RKO (cell line): Measurements from ENCODE around the gene IGFBPL1.
A peak's percentile ranks its signal among the peaks of the same experiment; 100 is the strongest.
"Not testable (repeated sequence)": the region's sequence is repeated elsewhere in the genome, so short reads cannot be mapped to it uniquely, and the experiment has no call there.

Source experiments
- DNase-seq: peaks from one replicate; pipeline ENCODE4 v3.0.0-alpha.2; 2016; ENCODE audit warnings: low spot score

The IGFBPL1 gene

DNA sequence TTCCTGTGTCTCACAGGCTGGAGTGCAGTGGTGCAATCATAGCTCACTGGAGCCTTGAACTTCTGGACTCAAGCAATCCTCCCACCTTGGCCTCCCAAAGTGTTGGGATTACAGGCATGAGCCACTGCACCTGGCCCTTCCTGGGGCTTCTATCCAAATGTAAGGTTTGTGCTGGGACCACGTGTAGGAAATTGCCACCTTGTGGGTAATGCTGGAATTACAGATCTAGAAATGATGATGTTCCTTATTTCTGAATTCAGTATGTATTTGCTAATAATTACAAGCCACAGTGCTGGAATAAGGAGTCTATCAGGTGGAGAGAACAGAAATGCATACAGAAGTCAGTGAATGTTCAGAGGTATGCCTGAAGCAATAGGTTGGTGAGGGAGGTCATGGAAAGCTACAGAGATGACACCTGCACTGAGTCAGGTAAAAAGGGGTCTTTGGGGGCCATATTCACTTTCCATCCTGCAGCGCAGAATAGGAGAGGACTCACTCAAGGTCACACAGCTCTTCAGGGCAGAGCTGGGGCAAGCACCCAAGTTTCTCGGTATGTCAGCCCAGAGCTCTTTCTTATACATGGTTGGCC is 8.8 kb upstream of the IGFBPL1 start:
- peak; percentile 53 for DNase-seq

DNA sequence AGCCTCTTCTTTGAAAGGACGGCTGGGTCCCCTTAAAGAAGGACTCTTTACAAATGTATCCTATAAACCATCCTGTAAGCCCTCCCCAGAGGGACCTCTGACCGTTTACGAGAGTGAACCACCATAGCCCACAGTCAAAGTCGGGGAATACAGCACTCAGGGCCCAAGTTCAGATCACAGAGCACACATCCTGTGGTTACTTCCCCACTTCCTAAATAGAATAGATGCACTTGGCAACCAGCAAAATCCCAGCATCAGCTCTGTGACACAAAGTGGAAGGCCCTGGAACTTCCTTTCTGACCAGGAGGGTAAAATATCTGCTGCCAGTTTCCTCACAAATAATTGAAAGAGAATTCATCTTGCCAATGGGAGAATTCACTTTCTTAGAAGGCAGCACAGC is 6.9 kb upstream of the IGFBPL1 start:
- no peak for DNase-seq

DNA sequence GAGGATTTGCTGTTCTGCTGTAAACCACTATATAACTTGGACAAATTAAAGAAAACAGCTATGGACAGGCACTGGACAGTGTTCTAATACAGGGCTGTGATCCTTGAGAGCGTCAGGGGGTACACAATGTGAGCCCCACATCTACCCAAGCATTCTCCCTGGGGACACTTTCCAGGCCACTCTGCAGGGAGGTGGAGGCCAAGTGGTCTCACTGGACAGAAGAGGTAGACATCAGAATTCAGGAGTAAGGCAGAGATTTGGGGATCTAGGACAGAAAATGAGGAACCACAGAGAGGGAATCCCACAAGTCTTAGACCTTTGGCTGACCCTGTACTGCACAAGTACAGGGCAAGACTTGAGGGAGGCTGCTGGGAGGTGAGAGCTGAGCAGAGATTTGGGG is 3.8 kb upstream of the IGFBPL1 start:
- DNase-seq: no peak

DNA sequence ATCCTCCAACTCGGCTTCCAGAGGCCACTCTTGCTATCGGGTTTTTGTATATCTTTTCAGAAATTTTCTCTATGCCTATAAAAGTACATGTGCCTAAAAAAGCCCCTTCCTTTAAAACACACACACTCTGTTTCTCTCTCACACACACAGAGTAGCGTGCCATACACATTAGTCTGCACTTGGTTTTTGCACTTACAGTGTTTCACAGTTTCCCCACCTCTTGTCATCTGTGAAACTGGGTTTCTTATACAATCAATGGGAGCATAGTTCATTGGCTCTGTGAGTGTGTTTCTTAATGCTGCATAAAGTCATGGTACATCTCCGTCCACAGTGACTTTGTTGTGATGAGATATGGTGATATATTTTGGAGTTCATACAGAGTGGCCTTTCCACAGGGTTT is 664 bp upstream of the IGFBPL1 start:
- no peak for DNase-seq

DNA sequence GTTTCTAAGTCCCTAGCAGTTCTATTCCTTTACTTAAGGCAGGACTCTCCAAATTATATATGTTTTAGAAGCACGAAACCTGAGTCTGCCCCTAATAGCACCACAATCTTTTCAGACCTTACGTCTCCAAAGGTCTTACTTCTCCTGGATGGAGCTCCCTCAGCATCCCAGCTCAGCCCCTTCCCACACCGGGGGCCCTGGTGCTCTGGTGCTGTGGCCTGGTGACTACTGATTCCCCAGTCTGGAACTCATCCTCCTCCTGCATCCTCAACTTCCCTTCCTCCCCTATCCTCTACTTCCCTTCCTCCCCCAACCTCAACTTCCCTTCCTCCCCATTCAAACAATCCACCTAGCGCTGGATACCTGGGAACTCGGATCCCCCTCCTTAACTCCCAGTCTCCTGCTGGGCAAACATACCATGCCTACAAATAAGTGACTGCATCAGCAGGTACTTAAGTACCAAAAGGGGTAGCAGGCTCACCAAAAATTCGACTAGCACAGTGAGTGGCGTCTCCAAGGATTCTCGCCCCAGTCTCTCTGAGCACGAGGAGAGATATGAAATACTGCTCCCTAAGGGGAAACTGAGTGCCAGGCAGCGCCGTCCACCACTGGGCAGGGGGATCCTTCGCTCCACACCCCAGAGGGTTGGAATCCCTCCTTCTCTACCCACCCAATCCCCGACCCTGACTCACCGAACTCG is 831 bp downstream of the IGFBPL1 start:
- no peak for DNase-seq

DNA sequence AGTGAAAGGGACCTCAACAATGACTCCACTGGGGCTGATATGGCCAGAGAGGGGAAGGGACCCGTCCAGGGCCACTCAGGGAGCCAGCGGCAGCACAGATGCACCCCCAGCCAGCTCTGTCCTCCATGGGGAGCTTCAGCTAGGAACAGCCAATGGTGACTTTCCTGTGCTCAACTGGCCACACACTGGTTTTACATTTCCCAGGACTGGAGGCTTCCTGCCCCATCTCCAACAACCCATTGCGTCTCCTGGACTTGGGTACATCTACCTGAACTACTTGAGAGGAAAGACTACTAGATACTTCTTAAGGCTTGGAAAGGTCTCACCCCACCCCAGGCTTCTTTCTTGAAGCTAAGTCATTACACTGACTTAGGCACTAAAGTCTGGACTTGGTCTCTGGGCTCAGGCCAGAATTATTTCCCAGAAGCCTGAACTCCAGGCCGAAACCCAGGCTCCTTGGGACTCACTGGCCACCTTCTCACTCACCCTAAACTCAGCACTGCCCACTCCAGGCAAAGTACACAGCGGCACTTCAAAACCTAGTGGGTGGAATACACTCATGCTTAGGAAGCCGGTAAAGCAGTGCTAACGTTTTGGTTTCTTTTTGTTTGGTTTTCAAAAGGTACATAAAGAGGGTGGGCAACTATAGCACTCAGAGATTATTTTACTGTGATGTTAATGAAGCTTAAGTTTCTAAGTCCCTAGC is 1.5 kb downstream of the IGFBPL1 start:
- DNase-seq: no peak

DNA sequence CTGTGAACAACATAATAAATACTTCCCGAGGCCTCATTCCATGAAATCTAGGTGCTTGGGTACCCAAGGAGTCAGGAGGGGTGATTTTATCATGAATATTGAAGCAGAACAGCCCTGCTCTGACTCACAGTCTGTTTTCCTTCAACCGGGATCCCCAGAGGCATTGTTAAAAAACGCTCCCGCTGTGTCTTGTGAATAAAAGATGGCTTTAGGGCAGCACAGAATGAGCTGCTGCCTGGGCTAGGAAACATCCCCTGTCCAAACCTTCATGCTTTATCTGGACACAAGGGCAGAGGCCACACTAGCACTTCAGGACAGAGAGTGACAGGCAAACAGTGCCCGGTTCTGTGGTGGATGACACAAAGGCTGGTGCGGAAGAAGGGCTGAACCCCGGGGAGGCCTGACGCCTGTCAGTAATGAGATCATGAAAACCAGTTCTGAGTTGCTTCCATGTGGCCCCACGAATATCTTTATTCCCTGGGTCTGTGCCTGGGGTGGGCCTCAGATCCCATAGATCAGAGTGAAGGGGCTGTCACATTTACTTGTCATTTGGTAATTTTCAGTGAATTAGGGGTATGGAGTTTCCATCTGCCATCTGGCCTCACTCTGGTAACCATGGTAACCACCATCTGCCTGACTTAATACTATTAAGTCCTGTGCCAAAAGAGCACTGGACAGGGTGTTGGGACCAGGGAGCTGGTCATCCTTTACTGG is 2.6 kb downstream of the IGFBPL1 start:
- no peak for DNase-seq

DNA sequence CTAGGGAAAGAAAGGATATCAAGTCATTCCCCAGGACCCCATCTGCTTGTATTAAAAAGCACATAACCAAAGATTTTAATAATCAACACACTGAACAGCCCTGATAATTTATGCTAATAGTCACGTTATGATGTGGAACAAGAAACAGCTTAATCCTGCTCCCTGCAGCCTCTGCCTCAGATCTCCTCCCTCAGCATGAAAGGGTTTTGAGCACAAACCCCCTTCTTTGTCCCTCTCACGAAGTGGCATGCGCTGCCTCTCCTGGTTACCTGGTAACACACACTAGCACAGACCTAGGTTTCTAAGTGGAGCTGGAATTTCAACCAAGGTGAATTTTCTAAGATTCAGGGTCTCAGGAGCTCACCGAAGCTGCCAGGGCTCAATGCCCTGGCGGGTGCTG is 5.1 kb downstream of the IGFBPL1 start:
- DNase-seq: no peak

DNA sequence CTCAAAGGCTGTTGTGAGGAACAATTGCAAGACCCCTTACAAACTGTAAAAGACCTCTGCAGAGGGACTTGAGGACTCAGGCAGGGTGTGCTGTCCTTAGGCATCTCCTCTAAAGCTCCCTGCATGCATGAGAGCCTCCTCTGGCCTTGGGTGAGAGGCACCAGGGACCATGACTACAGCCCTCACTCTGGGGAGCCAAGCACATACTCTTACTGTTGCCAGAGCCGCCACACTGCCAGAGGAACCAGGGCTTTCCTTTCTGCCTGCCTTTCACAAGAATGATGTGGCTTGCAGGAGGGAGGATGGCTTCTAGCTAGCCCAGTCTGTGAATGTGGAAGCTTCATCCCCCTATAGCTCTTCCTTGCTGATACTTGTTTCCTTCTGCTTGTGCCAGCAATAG is 5.9 kb downstream of the IGFBPL1 start:
- no peak for DNase-seq

DNA sequence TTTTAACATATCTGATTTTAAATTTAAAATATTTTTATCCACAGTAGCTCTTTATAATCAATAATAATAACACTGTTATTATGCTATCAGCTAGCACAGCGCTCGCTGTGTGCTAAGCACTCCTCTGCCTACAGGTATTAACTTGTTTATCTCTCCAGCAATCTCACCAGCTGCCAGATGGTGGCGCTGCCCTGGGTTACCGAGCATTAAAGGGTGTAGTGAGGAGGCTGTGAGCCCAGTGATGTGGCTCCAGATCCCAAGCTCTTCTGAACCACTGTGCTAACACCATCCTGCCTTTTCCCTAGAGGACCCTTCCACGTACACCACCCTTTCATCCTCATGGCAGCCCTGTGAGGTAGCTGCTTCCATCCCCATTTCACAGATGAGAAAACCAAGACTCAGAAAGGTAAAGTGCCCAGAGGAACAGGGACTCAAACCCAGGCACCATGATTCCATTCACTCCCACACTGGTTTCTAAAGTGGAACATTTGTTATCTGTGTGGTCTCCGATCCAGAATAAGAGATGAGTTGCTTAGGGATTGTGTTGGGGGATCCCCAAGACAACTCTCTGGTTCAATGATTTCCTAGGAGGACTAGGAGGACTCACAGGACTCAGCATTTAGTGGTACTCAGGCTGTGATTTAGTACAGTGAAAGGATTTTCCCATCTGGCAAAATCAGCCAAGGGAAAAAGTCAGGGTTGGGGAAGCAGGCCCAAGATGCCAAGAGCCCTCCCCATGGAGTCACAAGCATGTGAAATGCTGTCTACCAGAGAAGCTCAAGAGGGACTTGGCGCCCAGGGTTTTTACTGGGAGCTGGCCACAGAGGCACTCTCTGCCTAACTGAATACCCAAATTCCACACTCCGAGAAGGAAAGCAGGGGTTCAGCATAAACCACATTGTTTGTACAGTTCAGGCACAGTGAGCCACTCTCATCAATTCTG is 7.0 kb downstream of the IGFBPL1 start:
- DNase-seq: no peak

DNA sequence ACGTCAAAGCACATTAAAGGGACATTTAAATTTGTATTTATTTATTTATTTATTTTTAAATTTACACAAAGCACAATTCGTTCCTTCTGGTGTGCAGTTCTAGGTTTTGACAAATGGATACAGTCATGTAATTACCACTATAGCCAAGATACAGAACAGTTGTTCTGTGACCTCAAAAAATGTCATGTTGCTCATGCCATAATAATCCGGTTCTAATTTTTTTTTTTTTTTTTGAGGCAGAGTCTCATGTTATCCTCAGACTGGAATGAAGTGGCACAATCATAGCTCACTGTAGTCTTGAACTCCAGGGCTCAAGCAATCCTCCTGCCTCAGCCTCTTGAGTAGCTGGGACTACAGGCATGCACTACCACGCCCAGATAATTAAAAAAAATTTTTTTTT is 7.8 kb downstream of the IGFBPL1 start:
- no peak for DNase-seq

DNA sequence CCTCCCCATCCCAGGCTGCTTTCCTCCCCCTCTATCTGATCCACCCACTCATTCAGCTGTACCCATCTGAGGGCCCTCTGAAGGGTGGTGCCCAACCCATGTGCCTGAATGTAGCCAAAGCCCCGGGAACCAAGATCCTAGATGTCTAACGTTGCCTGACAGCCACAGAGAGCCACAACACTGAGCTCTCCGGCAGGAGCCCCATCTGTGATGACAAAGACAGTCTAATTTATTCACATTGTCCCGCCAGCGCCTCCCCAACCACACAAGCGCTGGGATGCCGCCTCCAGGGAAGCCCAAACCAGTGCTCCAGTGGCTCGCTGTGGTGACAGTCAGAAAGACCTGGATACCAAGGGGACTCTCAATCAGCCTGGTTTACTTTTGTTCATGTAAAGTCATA is 8.4 kb downstream of the IGFBPL1 start:
- no peak for DNase-seq

DNA sequence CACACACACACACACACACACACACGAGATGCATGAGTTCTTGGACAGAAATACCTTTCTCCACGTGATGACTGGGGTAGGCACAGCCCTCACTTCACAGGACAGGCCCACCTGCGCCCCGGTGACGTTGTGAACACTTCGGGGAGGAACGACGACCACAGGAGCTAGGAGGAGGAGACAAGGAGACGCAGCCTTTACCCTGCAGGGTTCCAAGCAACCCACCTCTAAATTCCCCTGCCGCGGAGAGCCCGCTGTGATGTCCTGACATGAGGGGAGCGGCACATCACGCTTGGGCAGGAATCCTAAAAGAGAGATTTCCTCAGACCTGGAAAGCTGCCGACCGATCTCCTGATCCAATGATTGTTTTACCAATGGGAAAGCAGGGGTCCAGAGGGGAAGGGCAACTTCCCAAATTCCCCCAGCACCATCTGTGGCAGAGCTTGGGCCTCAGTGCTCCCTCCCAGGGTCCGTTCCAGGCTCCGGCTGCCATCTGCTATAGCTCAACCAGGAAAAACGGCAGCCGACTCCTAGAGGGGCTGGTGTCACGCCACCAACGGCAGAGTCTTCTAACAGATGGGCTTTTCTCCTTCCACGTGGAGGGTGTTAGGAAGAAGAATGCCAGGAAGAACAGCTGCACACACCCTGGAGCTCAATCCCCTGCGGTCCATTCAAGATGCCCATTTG is 10.1 kb downstream of the IGFBPL1 start:
- DNase-seq: no peak

DNA sequence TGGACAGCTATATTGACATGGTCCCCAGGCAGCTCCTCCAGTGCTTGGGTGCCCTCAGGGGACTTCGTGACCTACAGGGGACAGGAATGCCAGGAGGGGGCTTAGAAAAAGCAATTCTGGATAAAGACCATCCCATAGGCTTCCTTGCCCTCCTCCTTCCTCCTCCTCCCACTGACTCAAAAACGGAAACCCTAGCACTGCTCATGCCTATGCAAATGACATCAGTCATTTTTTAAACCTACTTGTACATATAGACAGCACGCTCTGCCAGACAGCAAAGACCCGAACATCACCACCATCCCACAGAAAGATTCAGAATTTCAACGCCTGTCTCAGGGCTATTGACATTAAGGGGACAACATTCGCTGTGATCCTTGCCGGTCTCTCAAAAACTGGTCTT is 11.0 kb downstream of the IGFBPL1 start:
- no peak for DNase-seq

DNA sequence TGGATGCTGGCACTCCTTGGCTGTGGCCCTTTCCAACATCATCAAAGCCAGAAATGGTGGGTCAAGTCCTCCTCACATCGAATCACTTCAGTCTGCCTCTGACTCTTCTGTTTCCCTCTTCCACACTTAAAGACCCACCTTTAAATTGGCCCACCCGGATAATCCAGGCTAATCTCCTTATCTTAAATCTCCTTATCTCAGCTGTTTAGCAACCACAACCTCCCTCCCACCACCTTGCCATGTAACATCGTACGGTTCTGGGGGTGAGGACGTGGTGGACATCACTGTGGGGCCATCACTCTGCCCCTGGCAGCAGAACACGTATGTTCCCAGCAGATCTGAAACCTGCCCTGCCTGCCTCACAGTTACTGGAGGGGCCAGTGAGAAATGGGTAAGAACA is 11.5 kb downstream of the IGFBPL1 start:
- DNase-seq: no peak

DNA sequence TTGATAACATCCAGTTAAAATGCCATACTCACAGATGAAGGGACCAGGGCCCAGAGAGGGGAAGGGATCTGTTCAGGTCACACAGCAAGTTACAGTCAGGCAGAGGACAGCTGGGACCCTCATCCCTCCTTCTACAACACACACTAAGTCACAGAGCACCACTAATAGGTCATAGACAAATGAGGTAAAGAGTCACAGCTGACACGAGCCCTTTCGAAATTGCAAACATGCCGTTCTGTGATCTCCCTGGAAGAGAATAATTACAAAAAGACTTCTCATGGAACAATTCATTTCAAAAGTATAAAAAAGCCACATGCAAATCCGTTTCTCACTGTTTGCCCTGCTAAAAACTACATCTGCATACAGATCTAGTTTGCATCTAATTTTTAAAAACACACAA is 15.5 kb downstream of the IGFBPL1 start:
- no peak for DNase-seq

DNA sequence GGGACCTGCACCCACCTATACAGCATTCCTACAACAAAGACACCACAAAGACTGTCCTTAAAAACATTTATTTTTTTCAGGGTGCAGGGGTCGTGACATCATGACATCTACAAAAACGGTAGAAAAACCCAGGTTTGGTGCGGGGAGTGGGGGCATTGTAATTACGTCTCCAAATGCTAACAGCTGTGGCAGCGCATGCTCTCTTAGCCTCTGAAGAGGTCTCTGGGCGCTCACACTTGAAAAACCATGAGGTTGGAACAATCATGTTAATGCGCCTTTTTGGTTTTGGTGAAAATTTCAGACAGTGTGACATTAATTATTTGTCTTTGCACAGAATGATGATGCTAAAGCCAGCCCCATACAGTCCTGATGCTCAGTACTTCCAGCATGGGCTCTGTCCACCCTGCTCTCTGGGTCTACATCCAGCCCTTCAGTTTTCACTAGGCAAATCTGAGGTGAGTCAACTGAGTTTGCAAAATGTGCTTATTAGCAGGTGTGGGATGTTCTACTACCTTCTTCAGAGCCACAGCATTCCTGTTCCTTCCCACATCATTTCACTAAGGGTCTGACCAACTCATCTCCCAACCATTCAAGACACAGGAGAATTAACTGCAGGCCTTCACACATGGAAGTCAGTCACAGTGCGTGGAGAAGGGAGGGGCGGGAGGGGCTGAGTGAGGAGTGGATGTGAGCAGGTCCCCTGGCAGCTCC is 17.6 kb downstream of the IGFBPL1 start:
- DNase-seq: no peak

DNA sequence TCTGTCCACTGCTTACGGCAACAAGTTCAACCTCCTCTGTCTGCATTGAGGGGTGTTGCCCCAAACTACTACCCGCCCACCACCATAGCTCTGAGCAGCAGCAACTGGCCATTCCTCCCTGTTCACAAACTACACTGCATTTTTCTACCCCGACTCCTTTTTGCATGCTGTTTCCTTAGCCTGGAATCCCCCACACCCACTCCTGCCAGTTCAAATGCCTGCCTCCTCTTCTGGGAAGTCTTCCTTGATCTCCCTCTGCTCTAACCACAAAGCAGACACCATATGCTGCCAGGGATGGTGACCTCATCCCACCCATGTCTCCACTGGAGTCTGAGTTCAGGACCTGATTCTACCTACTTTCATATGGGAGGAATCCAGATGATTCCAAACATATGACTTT is 18.5 kb downstream of the IGFBPL1 start:
- no peak for DNase-seq

DNA sequence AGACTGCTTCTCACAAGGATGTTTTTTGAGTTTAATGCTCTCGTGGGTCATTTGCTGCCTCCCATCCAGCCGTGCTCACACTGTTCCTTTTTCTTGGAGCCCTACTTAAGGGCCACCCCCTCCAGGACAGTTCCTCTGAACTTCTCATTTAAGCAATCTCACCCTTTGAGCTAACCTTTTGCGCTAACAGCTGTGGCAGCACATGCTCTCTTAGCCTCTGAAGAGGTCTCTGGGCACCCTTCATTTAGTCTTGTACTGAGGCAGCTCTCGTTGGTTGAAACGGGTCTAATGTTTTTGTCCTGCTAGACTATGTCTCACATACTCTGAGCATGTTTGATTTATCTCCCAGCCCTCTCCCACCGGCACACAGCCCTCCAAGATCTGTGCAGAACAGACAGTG is 19.9 kb downstream of the IGFBPL1 start:
- no peak for DNase-seq

DNA sequence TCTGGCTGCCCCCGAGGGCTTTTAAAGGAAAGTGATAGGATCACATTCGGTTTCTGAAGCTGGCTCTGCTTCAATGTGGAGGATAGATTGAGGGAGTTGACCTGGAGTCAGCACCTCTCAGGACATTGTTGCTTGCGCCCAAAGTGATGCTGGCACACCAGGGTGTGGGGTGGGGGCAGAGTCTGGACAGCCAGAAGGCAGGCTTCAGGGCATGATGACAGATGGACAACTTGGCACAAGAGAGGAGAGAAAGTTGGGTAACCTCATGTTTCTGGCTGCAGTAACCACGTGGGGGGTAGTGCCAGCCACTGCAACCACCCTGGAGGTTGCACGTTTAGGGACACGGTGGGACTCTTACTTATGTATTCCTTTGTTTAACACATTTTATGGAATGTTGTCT is 22.3 kb downstream of the IGFBPL1 start:
- DNase-seq: no peak

DNA sequence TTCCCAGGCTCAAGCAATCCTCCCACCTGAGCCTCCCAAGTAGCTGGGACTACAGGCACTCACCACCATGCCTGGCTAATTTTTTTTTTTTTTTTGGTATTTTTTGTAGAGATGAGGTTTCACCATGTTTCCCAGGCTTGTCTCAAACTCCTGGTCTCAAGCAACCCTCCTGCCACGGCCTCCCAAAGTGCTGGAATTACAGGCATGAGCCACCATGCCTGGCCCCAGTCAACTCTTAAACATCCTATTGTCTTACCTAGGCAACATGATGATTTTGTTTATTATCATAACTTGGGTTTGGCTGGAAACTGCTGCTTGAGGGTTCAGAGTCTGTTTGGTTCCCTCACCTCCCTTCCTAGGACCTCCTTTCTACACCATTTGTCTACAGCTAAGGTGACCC is 25.1 kb downstream of the IGFBPL1 start:
- DNase-seq: not testable (repeated sequence)
